GM23338 (cell line): Measurements from ENCODE around the gene DEFB110. TPM values are rescaled to one million over a fixed set of nuclear protein-coding genes. Genes with fewer than 3 reads are reported as not detected.
A peak's percentile ranks its signal among the peaks of the same experiment; 100 is the strongest.

Experiments
- ATAC-seq: fragments of 200-7000 bp; cut with Tn5 transposase; 3 replicates; pipeline ENCODE4 v1.9.1; 2020
- DNase-seq: peaks from one replicate; pipeline ENCODE4 v3.0.0-alpha.2; 2015; ENCODE audit warnings: low spot score
- H2AFZ ChIP-seq: fragments of 200-600 bp; sonication (generic); 2 replicates; pipeline ENCODE4 v1.8.0; 2016; ENCODE audit warnings: antibody characterized with exemption, mild to moderate bottlenecking, moderate library complexity
- H3F3A ChIP-seq: fragments of 200-600 bp; sonication (generic); replicated peaks from 2 replicates; pipeline ENCODE4 v1.8.0; 2017; ENCODE audit warnings: antibody characterized with exemption, mixed run types, low read depth
- H3K27ac ChIP-seq: fragments of 200-600 bp; sonication (generic); 2 replicates; pipeline ENCODE4 v1.6.1; 2016; ENCODE audit warnings: low read depth
- H3K27me3 ChIP-seq: fragments of 200-600 bp; sonication (generic); 2 replicates; pipeline ENCODE4 v1.8.0; 2016; ENCODE audit warnings: mild to moderate bottlenecking, mixed run types, moderate library complexity; ENCODE audit not compliant: insufficient read depth
- H3K36me3 ChIP-seq: fragments of 200-600 bp; sonication (generic); 2 replicates; pipeline ENCODE4 v1.8.0; 2016; ENCODE audit warnings: mild to moderate bottlenecking; ENCODE audit not compliant: insufficient read depth
- H3K4me1 ChIP-seq: fragments of 200-600 bp; sonication (generic); 2 replicates; pipeline ENCODE4 v1.8.0; 2016; ENCODE audit warnings: mild to moderate bottlenecking, moderate library complexity; ENCODE audit not compliant: insufficient read depth
- H3K4me2 ChIP-seq: fragments of 200-600 bp; sonication (generic); 2 replicates; pipeline ENCODE4 v1.7.1; 2017; ENCODE audit warnings: mixed run types
- H3K4me3 ChIP-seq: fragments of 200-600 bp; sonication (generic); 2 replicates; pipeline ENCODE4 v1.6.1; 2016; ENCODE audit warnings: mixed run types
- H3K79me2 ChIP-seq: fragments of 200-600 bp; sonication (generic); replicated peaks from 2 replicates; pipeline ENCODE4 v1.8.0; 2017; ENCODE audit warnings: mild to moderate bottlenecking; ENCODE audit not compliant: insufficient read depth
- H3K9me2 ChIP-seq: fragments of 200-600 bp; sonication (generic); 2 replicates; pipeline ENCODE4 v1.8.0; 2017; ENCODE audit not compliant: insufficient read depth
- H4K20me1 ChIP-seq: fragments of 200-600 bp; sonication (generic); replicated peaks from 2 replicates; pipeline ENCODE4 v1.8.0; 2017; ENCODE audit warnings: mild to moderate bottlenecking; ENCODE audit not compliant: insufficient read depth
- H3K27ac Mint-ChIP-seq: 2 replicates; pipeline ENCODE4 v1.8.0; 2020; ENCODE audit warnings: inconsistent platforms, mild to moderate bottlenecking, moderate library complexity, mixed read lengths
- H3K27me3 Mint-ChIP-seq: 3 replicates; pipeline ENCODE4 v1.8.0; 2022; ENCODE audit warnings: low read depth, mild to moderate bottlenecking, moderate library complexity, mixed read lengths, inconsistent platforms; ENCODE audit not compliant: insufficient read depth, poor library complexity
- H3K36me3 Mint-ChIP-seq: 3 replicates; pipeline ENCODE4 v1.8.0; 2021; ENCODE audit warnings: low read depth, mild to moderate bottlenecking, inconsistent platforms, moderate library complexity, mixed read lengths
- H3K4me1 Mint-ChIP-seq: 3 replicates; pipeline ENCODE4 v1.8.0; 2020; ENCODE audit warnings: mild to moderate bottlenecking, inconsistent platforms, mixed read lengths
- H3K4me3 Mint-ChIP-seq: 3 replicates; pipeline ENCODE4 v1.8.0; 2021; ENCODE audit warnings: moderate library complexity, mild to moderate bottlenecking, inconsistent platforms, mixed read lengths
- H3K9me3 Mint-ChIP-seq: 3 replicates; pipeline ENCODE4 v1.8.0; 2020; ENCODE audit warnings: moderate library complexity, mild to moderate bottlenecking, inconsistent platforms, mixed read lengths
- CREB1 ChIP-seq: fragments of 250-450 bp; sonication (Bioruptor Pico); IDR thresholded peaks from 2 replicates; pipeline ENCODE4 v1.5.0; 2020; ENCODE audit warnings: low read depth, mild to moderate bottlenecking, moderate library complexity
- CTCF ChIP-seq, 2 experiments: fragments of 200-600 bp in 1 of 2; sonication (generic) in 1 of 2; conservative IDR thresholded peaks; 2 replicates each; pipeline versions ENCODE4 v1.5.1 to v1.6.1; 2016 to 2017; ENCODE audit warnings: antibody characterized with exemption in 2 of 2, low read depth in 2 of 2, mild to moderate bottlenecking in 2 of 2, moderate library complexity in 1 of 2
- ETS1 ChIP-seq: IDR thresholded peaks from 2 replicates; pipeline ENCODE4 v1.6.1; 2016; ENCODE audit warnings: antibody characterized with exemption
- EZH2 ChIP-seq: fragments of 200-600 bp; sonication (generic); IDR thresholded peaks from one replicate; pipeline ENCODE4 v1.8.0; 2017; ENCODE audit warnings: antibody characterized with exemption, mild to moderate bottlenecking, low read depth; ENCODE audit not compliant: unreplicated experiment
- NANOG ChIP-seq: IDR thresholded peaks from 2 replicates; pipeline ENCODE4 v1.6.1; 2016; ENCODE audit warnings: antibody characterized with exemption, borderline replicate concordance
- REST ChIP-seq: IDR thresholded peaks from one replicate; pipeline ENCODE4 v1.6.1; 2018; ENCODE audit warnings: antibody characterized with exemption; ENCODE audit not compliant: unreplicated experiment
- STAT1 ChIP-seq: IDR thresholded peaks from one replicate; pipeline ENCODE4 v1.6.1; 2016; ENCODE audit warnings: antibody characterized with exemption; ENCODE audit not compliant: unreplicated experiment
- ZNF114 ChIP-seq: fragments of 250-450 bp; sonication (Bioruptor Pico); IDR thresholded peaks from 2 replicates; pipeline ENCODE4 v1.5.0; 2020; ENCODE audit warnings: mild to moderate bottlenecking, moderate library complexity
- ZNF331 ChIP-seq: fragments of 250-450 bp; sonication (Bioruptor Pico); IDR thresholded peaks from 2 replicates; pipeline ENCODE4 v1.5.0; 2020; ENCODE audit warnings: low read depth, mild to moderate bottlenecking, moderate library complexity
- ZNF462 ChIP-seq: fragments of 250-450 bp; sonication (Bioruptor Pico); IDR thresholded peaks from 2 replicates; pipeline ENCODE4 v1.5.0; 2020; ENCODE audit warnings: mild to moderate bottlenecking, moderate library complexity
- polyA plus RNA-seq: library from polyadenylated mRNA; unstranded; fragments of >200 nt; fragmentation: Nextera tagmentation; extraction: Ambion mirVana; gene quantifications from 2 replicates; pipeline ENCODE4 v1.2.1, GENCODE V29; 2016
- total RNA-seq: library from RNA; depleted of rRNA; stranded (reverse); fragments of >200 nt; shearing (Covaris generic); gene quantifications from 2 replicates; pipeline ENCODE4 v1.2.3, GENCODE V29; 2014

Gene DEFB110
- total and polyA plus RNA-seq, 2 experiments from 2014 or later, result not detected

- Histone ChIP-seq H3K27ac (no peak overlapping the region), H3K4me1 (no peaks in the 10 kb centered on the region), H3K79me2 (no peaks in the 10 kb centered on the region), H3K9me2 (peaks cover 7% of the 10 kb centered on the region; the same call in 1 of the 2 replicates), H2AFZ (0 out of 2 replicates have a peak overlapping the region, but pooled peaks have one; percentile 34), H4K20me1 (no peaks in the 10 kb centered on the region), H3F3A (no peaks in the 10 kb centered on the region), H3K27me3 (no peaks in the 10 kb centered on the region), H3K36me3 (no peaks in the 10 kb centered on the region), H3K4me2 (no peak overlapping the region), H3K4me3 (no peak overlapping the region)
- Mint-ChIP-seq H3K9me3 (no peaks in the 10 kb centered on the region), H3K4me1 (no peaks in the 10 kb centered on the region), H3K4me3 (no peak overlapping the region), H3K36me3 (no peaks in the 10 kb centered on the region), H3K27ac (no peak overlapping the region), H3K27me3 (no peaks in the 10 kb centered on the region)
- DNase-seq (no peak), ATAC-seq (no peak)
- no peak for TF ChIP-seq ZNF114 (CRISPR knock-in tag)
These were observed 3.5 kb upstream of the DEFB110 start for GRCh38 chr6:50025258-50025657.

- no peaks in the 10 kb centered on the region for H3K27me3 Mint-ChIP-seq
- H3K4me3 ChIP-seq, result no peak overlapping the region
- no peaks in the 10 kb centered on the region for H3F3A ChIP-seq
- no peaks in the 10 kb centered on the region for H4K20me1 ChIP-seq
- no peaks in the 10 kb centered on the region for H3K9me3 Mint-ChIP-seq
- no peaks in the 10 kb centered on the region for H3K27me3 ChIP-seq
- no peak overlapping the region for H3K27ac Mint-ChIP-seq
- H3K4me1 Mint-ChIP-seq, result peaks cover 8% of the 10 kb centered on the region; the same call in 1 of the 3 replicates
- H3K4me1 ChIP-seq, result peaks cover 5% of the 10 kb centered on the region; the same call in 1 of the 2 replicates
- H3K4me2 ChIP-seq, result no peak overlapping the region
- no peaks in the 10 kb centered on the region for H3K36me3 Mint-ChIP-seq
- H3K36me3 ChIP-seq, result no peaks in the 10 kb centered on the region
- H3K9me2 ChIP-seq, result no peaks in the 10 kb centered on the region
- H2AFZ ChIP-seq, result no peak overlapping the region; the same call in 1 of the 2 replicates
- no peak overlapping the region for H3K27ac ChIP-seq
- DNase-seq (no peak), ATAC-seq (no peak)
- H3K4me3 Mint-ChIP-seq, result no peak overlapping the region
- no peaks in the 10 kb centered on the region for H3K79me2 ChIP-seq
- TF ChIP-seq STAT1 (no peak), ZNF462 (CRISPR knock-in tag) (no peak), CREB1 (CRISPR knock-in tag) (no peak), CTCF (conservative IDR thresholded peaks at IDR 0.05; ENCODE audit: low read depth in 2 of 2) (no peak), EZH2 (no peak), NANOG (no peak), ZNF331 (CRISPR knock-in tag) (no peak), ETS1 (no peak), REST (no peak)
These were observed 14.0 kb downstream of the DEFB110 start for GRCh38 chr6:50007819-50008218.
